HG03460 (cell line): ENCODE measurements around the gene TIMM50.

Source experiments
- ATAC-seq: cut with Tn5 transposase; IDR thresholded peaks from one replicate; pipeline ENCODE4 v1.9.1; 2021; ENCODE audit not compliant: unreplicated experiment

Gene TIMM50

GRCh38 chr19:39498798-39499642 lies 18.4 kb downstream of the TIMM50 start, which contains the start of gene DLL3:
Gene DLL3 (plus strand): TSS chr19:39498947. CDS start chr19:39498975, 28 bp downstream.
- ATAC-seq: no peak

DNA sequence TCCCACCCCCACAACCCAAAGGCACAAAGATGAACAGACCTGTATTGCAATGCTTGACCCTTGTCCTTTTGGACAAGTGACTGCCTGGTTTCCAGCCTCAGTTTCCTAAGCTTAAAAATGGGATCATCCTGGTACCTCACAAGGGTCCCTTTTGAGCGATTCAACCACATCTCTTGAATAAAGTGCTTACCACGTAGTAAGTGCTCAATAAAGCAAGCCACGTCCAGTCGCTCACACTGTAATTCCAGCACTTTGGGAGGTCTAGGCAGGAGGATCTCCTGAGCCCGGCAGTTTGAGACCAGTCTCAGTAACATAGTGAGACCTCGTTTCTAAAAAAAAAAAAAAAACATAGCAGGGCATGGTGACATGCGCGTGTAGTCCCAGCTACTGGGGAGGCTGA lies 19.3 kb downstream of the TIMM50 start:
- ATAC-seq: no peak

- ATAC-seq: no peak
Observed at GRCh38 chr19:39500543-39500942, 19.9 kb downstream of the TIMM50 start.

DNA sequence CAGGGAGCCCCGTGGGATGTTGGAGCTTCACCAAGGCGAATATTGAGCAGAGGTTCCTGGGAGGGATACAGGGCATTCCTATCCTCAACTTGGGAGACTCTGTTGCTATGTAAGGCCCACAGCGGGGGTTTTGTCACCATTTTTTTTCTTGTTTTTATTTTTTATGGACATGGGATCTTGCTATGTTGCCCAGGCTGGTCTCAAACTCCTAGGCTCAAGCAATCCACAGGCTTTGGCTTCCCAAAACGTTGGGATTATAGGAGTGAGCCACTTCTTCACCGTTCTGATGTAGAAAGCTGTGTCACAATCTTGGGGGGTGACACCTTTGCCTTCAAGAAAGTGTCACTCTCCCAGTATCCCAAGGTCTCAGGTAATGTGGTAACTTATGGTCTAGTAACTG lies 20.7 kb downstream of the TIMM50 start:
- ATAC-seq: no peak

DNA sequence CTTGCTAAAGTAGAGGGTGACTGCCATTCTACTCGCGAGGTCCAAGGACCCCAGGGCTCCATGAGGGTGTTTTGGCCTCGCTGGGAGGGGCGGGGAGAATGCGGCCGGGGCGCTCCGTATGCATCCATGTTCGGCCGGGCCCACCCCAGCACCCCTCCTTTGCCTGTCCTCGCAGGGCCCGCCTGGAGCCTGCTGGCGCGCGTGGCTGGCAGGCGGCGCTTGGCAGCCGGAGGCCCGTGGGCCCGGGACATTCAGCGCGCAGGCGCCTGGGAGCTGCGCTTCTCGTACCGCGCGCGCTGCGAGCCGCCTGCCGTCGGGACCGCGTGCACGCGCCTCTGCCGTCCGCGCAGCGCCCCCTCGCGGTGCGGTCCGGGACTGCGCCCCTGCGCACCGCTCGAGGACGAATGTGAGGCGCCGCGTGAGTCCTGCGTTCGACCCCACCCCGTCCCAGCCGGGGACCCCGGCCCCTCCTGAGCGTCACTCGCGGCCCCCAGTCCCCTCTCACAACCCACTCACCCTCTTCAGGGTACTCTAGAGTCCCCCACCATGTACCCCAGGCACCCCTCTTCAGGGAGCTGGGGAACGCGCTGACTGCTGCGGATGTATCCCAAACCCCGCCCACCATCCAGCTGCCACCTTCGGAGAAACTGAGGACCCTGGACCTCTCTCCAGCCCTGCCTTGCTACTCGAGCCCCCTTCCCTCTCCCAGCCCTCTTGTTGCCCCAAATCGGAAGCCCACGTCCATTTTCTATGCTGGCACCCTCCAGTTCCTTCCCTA lies 22.2 kb downstream of the TIMM50 start:
- no peak for ATAC-seq

DNA sequence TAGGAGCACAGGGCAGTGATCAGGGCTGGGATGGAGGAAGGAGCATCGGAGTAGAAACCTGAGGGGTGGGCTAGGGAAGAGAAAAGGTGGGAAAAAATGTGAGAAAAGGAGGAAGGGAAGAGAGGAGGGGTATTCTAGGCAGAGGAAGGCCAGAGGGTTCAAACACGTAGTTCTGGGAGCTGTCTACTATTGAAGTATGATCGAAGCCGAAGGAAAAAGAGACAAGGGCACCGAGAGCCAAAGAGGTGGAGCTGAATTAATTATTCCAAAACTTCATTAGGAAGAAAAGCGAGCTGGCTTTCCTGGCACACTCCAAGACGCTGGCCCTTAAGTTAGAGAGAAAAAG lies 25.9 kb downstream of the TIMM50 start:
- no peak for ATAC-seq

- no peak for ATAC-seq
Observed at GRCh38 chr19:39506944-39507714, 26.5 kb downstream of the TIMM50 start.

DNA sequence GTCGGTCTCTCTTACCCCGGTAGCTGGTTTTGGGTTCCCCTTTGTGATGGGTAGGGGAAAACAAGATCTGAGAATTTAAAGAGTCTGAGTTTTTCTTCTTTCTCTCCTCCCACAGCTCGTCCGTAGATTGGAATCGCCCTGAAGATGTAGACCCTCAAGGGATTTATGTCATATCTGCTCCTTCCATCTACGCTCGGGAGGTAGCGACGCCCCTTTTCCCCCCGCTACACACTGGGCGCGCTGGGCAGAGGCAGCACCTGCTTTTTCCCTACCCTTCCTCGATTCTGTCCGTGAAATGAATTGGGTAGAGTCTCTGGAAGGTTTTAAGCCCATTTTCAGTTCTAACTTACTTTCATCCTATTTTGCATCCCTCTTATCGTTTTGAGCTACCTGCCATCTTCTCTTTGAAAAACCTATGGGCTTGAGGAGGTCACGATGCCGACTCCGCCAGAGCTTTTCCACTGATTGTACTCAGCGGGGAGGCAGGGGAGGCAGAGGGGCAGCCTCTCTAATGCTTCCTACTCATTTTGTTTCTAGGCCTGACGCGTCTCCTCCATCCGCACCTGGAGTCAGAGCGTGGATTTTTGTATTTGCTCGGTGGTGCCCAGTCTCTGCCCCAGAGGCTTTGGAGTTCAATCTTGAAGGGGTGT lies 27.2 kb downstream of the TIMM50 start:
- ATAC-seq: no peak

DNA sequence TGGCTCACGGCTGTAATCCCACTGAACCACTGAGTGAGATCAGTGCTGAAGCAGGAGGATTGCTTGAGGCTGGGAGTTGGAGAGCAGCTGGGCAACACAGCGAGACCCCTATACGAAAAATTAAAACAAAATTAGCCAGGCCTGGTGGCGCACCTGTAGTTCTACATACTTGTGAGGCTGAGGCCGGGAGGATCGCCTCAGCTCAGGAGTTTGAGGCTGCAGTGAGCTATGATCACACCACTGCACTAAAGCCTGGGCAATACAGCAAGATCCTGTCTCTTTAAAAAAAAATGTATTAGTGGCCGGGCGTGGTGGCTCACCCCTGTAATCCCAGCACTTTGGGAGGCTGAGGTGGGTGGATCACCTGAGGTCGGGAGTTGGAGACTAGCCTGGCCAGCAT lies 28.0 kb downstream of the TIMM50 start:
- ATAC-seq: no peak

GRCh38 chr19:39509233-39509632 lies 28.6 kb downstream of the TIMM50 start:
- ATAC-seq: no peak

- no peak for ATAC-seq
Observed at GRCh38 chr19:39512988-39513387, 32.4 kb downstream of the TIMM50 start.

- no peak for ATAC-seq
Observed at GRCh38 chr19:39514840-39515550, 34.4 kb downstream of the TIMM50 start, which contains the start of gene SELENOV. Gene SELENOV (plus strand): TSS chr19:39515139. CDS start chr19:39515213, 74 bp downstream.

DNA sequence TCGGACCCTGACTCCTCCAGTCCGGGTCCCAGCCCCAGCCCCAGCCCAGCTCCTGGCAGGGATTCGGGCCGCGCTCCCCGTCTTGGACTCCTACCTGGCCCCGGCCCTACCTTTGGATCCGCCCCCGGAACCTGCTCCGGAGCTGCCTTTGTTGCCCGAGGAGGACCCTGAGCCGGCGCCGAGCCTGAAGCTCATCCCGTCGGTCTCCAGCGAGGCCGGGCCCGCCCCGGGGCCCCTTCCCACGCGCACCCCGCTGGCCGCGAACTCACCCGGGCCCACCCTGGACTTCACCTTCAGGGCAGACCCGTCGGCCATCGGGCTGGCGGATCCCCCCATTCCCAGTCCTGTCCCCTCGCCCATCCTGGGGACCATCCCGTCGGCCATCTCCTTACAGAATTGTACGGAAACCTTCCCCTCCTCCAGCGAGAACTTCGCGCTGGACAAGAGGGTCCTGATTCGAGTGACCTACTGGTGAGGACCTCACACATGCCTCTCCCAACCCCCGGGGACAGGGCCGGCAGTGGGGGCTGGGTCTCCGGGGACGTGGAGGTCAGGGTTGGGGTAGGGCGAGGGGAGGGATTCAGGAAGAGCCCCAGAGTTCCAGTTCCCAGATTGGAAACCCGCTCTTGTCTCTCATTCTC lies 35.0 kb downstream of the TIMM50 start:
- ATAC-seq: no peak

DNA sequence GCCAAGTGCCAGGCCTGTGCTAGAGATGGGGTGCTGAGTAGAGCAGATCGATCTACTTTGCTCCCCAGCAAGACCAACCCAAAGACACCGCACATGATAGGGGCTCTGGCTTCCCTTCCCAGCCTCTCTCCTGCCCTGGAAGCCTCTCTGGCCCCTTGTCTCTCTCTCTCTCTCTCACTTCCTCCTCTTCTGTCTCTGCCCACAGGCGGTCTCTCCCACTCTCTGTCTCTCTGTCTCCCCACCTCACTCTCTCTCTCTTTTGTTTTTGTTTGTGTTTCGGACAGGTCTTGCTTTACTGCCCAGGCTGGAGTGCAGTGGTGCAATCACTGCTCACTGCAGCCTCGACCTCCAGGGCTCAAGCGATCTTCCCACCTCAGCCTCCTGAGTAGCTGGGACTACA lies 35.6 kb downstream of the TIMM50 start:
- ATAC-seq: no peak

GRCh38 chr19:39517432-39517831 lies 36.8 kb downstream of the TIMM50 start:
- no peak for ATAC-seq

GRCh38 chr19:39518458-39518857 lies 37.8 kb downstream of the TIMM50 start:
- no peak for ATAC-seq

DNA sequence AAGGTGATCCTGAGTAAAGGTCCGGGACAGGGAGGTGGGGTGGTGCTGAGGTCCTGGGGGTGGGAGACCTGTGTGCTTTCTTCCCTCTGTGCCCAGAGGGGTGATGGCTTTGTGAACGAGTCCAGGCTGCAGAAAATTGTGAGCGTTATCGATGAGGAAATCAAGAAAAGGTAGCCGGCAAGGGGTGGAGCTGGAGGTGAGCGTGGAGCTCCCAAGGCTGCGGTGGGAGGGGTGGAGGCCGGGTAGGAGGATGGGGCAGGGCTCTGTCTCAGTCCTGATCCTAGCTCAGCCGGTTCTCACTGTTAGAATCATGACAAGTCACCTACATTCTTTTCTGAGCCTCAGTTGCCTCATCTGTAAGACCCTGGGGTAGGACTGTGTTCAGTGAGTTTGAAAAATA lies 38.3 kb downstream of the TIMM50 start:
- ATAC-seq: no peak

GRCh38 chr19:39520541-39521484 lies 40.2 kb downstream of the TIMM50 start:
- no peak for ATAC-seq

DNA sequence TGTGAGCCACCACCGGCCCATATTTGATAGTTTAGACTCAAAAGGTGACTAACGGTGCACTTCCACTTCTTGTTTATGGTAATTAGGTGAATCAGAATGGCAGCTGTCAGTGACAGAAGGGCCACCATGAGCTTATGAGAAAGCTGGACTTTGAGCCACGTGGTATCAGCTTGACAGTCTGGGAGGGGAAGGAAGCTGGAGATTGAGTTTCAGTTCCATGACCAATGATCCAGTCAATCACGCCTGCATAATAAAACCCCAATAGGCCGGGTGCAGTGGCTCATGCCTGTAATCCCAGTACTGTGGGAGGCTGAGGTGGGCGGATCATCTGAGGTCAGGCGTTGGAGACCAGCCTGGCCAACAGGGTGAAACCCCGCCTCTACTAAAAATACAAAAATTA lies 43.9 kb downstream of the TIMM50 start:
- ATAC-seq: no peak
